ENCODE measurements around the gene USP35.
"Not testable (repeated sequence)": the region's sequence is repeated elsewhere in the genome, so short reads cannot be mapped to it uniquely, and the experiment has no call there.

The USP35 gene

GRCh38 chr11:78166855-78167469, 21.8 kb upstream of the USP35 start:
- no peak overlapping the region for H3K4me3 ChIP-seq (ENCODE audit: low read depth, low read length)
- peaks cover 3% of the 10 kb centered on the region for H3K9me3 ChIP-seq (ENCODE audit: severe bottlenecking)
- TF ChIP-seq CTCF (IDR thresholded peaks at IDR 0.05; ENCODE audit: low read depth, low read length), result no peak
- no peak for DNase-seq
- no peaks in the 10 kb centered on the region for H3K27me3 ChIP-seq (ENCODE audit: insufficient read depth, low read depth, severe bottlenecking)
- H3K27ac ChIP-seq, result no peak overlapping the region
- H3K36me3 ChIP-seq, result no peaks in the 10 kb centered on the region

- Histone ChIP-seq H3K4me3 (ENCODE audit: low read depth, low read length) (no peak overlapping the region), H3K27ac (0 out of 2 replicates have a peak overlapping the region, but pooled peaks have one; percentile 6), H3K9me3 (ENCODE audit: severe bottlenecking) (peaks cover 3% of the 10 kb centered on the region), H3K36me3 (no peaks in the 10 kb centered on the region; the same call in 1 of the 2 replicates), H3K27me3 (ENCODE audit: insufficient read depth, low read depth, severe bottlenecking) (no peaks in the 10 kb centered on the region)
- no peak for DNase-seq
- no peak for TF ChIP-seq CTCF (IDR thresholded peaks at IDR 0.05; ENCODE audit: low read depth, low read length)
Measured at GRCh38 chr11:78168539-78169477, 19.9 kb upstream of the USP35 start.

GRCh38 chr11:78170413-78170812, 18.3 kb upstream of the USP35 start:
- peaks cover 3% of the 10 kb centered on the region for H3K9me3 ChIP-seq (ENCODE audit: severe bottlenecking)
- no peak overlapping the region for H3K27ac ChIP-seq
- TF ChIP-seq CTCF (IDR thresholded peaks at IDR 0.05; ENCODE audit: low read depth, low read length), result no peak
- no peaks in the 10 kb centered on the region; the same call in 1 of the 2 replicates for H3K36me3 ChIP-seq
- H3K27me3 ChIP-seq (ENCODE audit: insufficient read depth, low read depth, severe bottlenecking), result no peaks in the 10 kb centered on the region
- no peak overlapping the region for H3K4me3 ChIP-seq (ENCODE audit: low read depth, low read length)
- DNase-seq, result no peak

- H3K27ac ChIP-seq, result no peak overlapping the region
- no peak for DNase-seq
- TF ChIP-seq CTCF (IDR thresholded peaks at IDR 0.05; ENCODE audit: low read depth, low read length), result no peak
- H3K36me3 ChIP-seq, result no peaks in the 10 kb centered on the region; the same call in 1 of the 2 replicates
- H3K9me3 ChIP-seq (ENCODE audit: severe bottlenecking), result peaks cover 3% of the 10 kb centered on the region
- H3K27me3 ChIP-seq (ENCODE audit: insufficient read depth, low read depth, severe bottlenecking), result no peaks in the 10 kb centered on the region
- H3K4me3 ChIP-seq (ENCODE audit: low read depth, low read length), result no peak overlapping the region
Measured at GRCh38 chr11:78170874-78171549, 17.7 kb upstream of the USP35 start.

- no peaks in the 10 kb centered on the region for H3K27me3 ChIP-seq (ENCODE audit: insufficient read depth, low read depth, severe bottlenecking)
- DNase-seq, result no peak
- no peaks in the 10 kb centered on the region; the same call in 1 of the 2 replicates for H3K36me3 ChIP-seq
- no peak overlapping the region for H3K4me3 ChIP-seq (ENCODE audit: low read depth, low read length)
- no peak for TF ChIP-seq CTCF (IDR thresholded peaks at IDR 0.05; ENCODE audit: low read depth, low read length)
- H3K27ac ChIP-seq, result no peak overlapping the region
- H3K9me3 ChIP-seq (ENCODE audit: severe bottlenecking), result peaks cover 3% of the 10 kb centered on the region
Measured at GRCh38 chr11:78171951-78172350, 16.8 kb upstream of the USP35 start.

- not testable (repeated sequence) for H3K27ac ChIP-seq; DNase-seq; H3K4me3 ChIP-seq (ENCODE audit: low read depth, low read length); H3K36me3 ChIP-seq; H3K9me3 ChIP-seq (ENCODE audit: severe bottlenecking); H3K27me3 ChIP-seq (ENCODE audit: insufficient read depth, low read depth, severe bottlenecking)
Measured at GRCh38 chr11:78175862-78176261, 12.9 kb upstream of the USP35 start.
